NCI-H510A (cell line): ENCODE measurements around the gene NDUFB5.

ENCODE experiments used
- DNase-seq: peaks from one replicate; lab custom pipeline; 2025; lab: John Stamatoyannopoulos, UW

The NDUFB5 gene

DNA sequence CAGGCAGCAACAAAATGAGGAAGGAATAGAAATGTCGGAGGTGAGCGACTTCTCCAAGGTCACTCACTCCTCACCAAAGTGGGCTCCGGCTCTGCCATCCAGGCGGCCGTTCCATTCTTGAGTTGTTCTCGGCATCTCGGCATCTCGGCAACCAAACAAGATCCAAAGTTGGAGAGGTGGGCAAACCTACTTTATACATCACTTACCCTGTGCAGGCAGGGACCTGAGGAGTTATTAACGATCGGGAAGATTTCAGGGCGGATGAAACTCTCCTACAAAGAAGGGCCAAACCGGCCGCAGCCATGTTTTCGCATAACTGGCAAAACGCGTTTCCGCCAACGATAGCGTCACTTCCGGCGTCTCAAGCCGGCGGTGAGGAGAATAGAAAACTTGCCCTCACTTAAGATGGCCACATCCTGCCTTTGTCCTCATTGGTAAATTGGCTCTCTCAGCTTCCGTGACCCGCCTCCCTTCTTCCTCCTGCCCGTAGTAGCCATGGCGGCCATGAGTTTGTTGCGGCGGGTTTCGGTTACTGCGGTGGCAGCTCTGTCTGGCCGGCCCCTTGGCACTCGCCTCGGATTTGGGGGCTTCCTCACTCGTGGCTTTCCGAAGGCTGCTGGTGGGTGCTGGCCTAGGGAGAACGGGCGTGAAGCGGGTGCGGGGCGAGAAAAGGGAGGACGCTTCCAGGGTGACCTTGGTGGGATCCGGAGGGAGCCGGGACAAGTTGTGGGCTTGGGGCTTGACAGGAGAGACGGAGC lies at the start of gene NDUFB5, which contains the start of gene MRPL47:
TSS of gene NDUFB5 (plus strand) at position 474 of the 758 bp plus-strand sequence. CDS start at position 496, 22 bp downstream.
TSS of gene MRPL47 (minus strand) at position 318 of the 758 bp plus-strand sequence. CDS start at position 304, 14 bp downstream.
- peak; percentile 92 for DNase-seq

- DNase-seq, result peak; percentile 9
Observed at GRCh38 chr3:179558742-179559364, 45.7 kb upstream of the NDUFB5 start.

GRCh38 chr3:179560791-179561190 lies 43.8 kb upstream of the NDUFB5 start:
- no peak for DNase-seq

GRCh38 chr3:179562591-179563270 lies 41.9 kb upstream of the NDUFB5 start, which contains the start of gene ACTL6A:
TSS of gene ACTL6A (plus strand) at chr3:179562926. CDS start at chr3:179563093, 167 bp downstream.
- peak; percentile 95 for DNase-seq

- peak; percentile 17 for DNase-seq
Observed at GRCh38 chr3:179563271-179563783, 41.3 kb upstream of the NDUFB5 start.

GRCh38 chr3:179565496-179565895 lies 39.1 kb upstream of the NDUFB5 start:
- no peak for DNase-seq

- DNase-seq, result no peak
Observed at GRCh38 chr3:179580992-179581391, 23.6 kb upstream of the NDUFB5 start.

DNA sequence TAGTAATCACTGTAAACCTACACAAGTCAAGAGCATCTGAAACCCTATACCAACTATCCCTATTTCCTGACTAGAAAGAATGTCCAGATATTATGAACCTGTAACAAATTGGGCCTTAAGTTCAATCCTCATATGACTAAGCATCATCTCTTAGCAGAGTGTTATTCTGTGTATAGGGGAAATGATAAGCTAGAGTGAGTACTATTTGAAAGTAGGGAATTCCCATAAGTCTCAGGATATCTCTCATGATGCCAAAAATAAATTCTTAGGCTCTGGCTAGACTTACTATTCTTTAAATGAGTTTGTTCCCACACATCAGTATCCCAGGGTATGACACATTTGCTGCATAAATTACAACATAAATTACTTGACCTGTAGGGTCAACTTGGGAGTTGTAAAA lies 15.5 kb upstream of the NDUFB5 start:
- DNase-seq, result no peak

DNA sequence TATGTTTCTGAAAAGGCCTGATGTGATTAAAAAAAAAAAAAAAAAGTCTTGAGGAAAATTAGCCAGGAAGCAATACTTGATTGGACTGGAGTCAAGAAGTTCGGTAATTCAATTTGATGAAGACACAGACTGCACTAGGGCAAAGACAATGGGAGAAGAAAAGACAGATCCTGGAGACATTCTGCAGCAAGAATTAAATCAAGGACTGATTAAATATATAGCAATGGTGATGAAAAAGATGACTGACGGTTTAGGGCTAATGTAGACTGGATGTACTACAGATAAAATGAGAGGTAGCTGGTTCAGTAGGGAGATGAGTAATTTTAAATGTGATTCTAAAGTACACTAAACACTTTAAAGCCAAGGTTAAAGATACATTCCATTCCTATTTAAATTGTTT lies 13.9 kb upstream of the NDUFB5 start:
- no peak for DNase-seq

DNA sequence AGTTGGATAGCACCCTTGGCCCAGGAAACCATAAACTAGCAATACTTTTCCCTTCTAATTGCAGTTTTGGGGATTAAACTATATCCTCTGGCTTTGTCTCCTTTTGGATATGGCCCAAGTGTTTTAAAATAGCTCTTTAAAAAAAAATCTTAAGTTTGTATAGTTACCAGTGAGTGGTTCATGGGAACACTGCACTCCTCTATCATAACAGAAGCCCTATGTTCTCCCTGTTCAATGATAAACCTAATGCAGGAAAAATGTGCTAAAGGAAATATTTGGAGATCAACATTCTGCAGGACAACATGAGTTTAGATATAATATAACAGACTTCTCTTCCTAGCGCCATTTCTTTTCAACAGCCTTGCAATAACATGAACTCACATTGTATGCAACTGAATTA lies 13.3 kb upstream of the NDUFB5 start:
- no peak for DNase-seq

DNA sequence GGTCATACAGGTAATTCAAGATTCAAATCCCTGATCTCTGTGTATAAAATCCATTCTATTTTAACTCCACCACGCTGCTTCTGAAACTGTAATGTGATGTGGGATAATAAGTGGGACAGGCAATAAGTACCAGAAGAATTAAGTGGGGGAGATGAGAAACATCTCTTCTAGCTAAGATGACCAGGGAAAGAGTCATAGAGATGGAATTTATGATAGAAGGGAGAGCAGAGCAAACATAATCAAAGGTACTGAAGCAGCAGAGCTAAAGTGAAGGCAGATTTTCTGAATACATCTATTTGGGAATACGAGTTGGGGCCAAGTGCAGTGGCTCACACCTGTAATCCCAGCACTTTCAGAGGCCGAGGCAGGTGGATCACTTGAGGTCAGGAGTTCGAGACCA lies 5.1 kb upstream of the NDUFB5 start:
- DNase-seq, result no peak

- no peak for DNase-seq
Observed at GRCh38 chr3:179603321-179603720, 1.3 kb upstream of the NDUFB5 start.

GRCh38 chr3:179603831-179604230 lies 763 bp upstream of the NDUFB5 start:
- no peak for DNase-seq

GRCh38 chr3:179606534-179607085 lies 2.0 kb downstream of the NDUFB5 start:
- DNase-seq, result no peak

DNA sequence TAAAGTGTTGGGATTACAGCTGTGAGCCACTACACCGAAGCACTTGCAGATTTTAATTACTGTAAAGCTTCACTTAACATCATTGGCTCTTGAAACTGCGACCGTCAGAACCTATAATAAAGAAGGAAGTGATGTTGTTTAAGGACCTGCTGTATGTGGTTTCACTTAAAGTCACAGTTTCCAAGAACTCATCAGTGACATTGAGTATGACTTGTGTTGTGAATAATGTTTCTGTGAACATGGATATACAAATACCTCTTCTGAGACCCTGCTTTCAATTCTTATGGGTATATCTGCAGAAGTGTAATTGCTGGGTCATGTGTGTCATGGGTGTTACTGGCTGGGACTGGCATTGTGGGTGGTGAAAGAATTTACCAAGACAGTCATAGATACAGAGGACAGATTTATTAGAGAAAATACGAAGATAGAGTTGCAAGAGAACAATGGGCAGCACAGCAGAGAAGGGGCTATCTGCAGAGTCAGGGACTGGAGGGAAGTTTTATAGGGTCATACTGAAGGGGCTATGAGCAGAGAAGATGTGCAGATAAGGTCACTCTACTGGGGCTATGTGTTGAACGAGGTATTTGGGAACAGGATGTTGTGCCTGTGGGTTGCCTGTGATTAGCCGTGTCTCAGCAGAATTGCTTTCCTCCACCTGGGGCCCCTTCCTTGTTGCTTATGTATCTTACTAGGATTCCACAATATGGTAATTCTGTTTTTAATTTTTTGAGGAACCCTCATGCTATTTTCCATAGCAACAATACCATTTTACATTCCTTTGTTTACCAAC lies 4.5 kb downstream of the NDUFB5 start:
- DNase-seq, result no peak

- no peak for DNase-seq
Observed at GRCh38 chr3:179610066-179610465, 5.5 kb downstream of the NDUFB5 start.

DNA sequence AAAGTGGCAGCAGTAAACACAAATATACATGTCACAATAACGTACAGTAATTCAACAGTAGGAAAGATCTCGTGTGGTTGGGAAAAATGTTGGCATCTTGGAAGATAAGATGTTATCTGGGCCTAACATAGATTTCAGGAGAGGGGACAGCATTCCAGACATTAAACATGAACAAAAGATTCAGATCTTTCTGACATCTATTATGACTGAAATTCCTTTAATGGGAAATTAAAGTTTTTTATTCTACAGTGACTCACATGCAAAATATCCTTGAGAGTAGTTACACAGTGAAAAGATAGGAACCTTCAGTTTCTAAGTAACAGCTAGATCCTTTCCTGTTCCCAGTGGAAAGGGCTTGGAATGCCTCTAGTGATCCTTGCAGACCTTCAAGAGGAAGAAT lies 9.2 kb downstream of the NDUFB5 start:
- no peak for DNase-seq

- no peak for DNase-seq
Observed at GRCh38 chr3:179615458-179616173, 11.0 kb downstream of the NDUFB5 start.

DNA sequence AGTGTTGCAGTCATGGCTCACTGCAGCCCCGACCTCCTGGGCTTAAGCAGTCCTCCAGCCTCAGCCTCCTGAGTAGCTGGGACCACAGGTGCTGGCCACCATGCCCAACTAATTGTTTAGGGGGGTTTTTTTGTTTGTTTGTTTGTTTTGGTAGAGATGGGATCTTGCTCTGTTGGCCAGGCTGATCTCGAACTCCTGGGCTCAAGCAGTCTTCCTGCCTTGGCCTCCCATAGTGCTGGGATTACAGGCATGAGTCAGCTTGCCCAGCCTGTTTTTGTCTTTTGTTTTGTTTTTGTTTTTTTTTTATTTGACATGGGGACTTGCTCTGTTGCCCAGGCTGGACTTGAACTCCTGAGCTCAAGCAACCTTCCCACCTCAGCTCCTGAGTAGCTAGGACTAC lies 17.4 kb downstream of the NDUFB5 start:
- no peak for DNase-seq

GRCh38 chr3:179624451-179624850 lies 19.9 kb downstream of the NDUFB5 start:
- DNase-seq, result no peak
